ENCODE results near the gene F8. TPM values are rescaled to one million over a fixed set of nuclear protein-coding genes. Genes with fewer than 3 reads are reported as not detected.

F8 gene
- total and polyA plus RNA-seq, 2 of the 4 experiments (the other 2 are of a cell fraction) = 1.4 to 1.5 TPM

DNA sequence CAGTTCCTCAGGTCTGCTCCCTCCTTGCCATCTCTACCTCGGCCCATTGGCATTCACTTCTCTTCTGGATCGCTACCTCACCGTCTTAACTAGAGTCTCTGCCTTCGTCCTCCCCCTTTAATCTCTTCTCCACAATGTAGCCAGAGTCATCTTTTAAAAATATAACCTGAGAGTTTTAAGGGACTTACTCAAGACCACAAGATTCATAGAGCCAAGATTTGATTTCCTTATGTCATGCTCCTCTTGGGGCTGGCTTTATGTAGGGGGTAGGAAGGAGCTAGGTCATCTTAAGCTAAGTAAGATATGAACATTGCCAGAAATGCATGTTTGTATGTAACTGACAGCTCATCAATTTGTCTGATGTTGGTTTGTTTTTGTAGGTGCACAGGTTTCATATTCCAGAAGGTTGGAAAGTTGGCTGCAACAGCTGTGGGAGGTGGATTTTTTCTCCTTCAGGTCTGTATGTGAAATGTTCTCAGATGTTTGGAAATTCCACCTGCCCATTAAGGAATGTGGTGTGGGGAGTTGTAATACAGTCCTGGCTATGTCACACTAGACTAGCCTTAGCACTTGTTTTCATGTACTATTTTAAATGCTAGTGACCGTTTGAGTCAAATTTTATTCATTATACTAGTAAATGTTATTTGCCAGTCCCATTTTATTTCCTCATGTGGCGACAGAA is 23.7 kb upstream of the F8 start:
- DNase-seq (no peak), ATAC-seq (ENCODE audit: low read depth) (no peak)
- no peak overlapping the region for H2AFZ ChIP-seq (replicated peaks; ENCODE audit: low read length, poor library complexity)
- H3K79me1 ChIP-seq (ENCODE audit: low read depth in 1 of 2, low read length in 2 of 2) = no peaks in the 10 kb centered on the region
- no peak overlapping the region for H4K91ac ChIP-seq (ENCODE audit: insufficient read depth, low read depth, low read length)
- no peak overlapping the region for H2BK20ac ChIP-seq (ENCODE audit: low read depth, low read length)
- no peaks in the 10 kb centered on the region for H3K36me3 ChIP-seq (ENCODE audit: control insufficient read depth, insufficient read depth, low read length)
- ChIA-PET POLR2A (ENCODE audit: unreplicated experiment) (no interaction called here), CTCF (interaction anchor here (1.4 kb wide), 1 partner anchor 11 kb away, joined by 4 read pairs; no protein-coding TSS in a partner anchor)
- in situ Hi-C loops (cut with MboI; ENCODE audit: low sequenced_read_pairs) = no loop called here
- no peak overlapping the region for H3K23ac ChIP-seq (ENCODE audit: low read depth, low read length)
- no peak overlapping the region for H2BK15ac ChIP-seq (ENCODE audit: low read depth, low read length)
- no peak overlapping the region for H2BK120ac ChIP-seq (ENCODE audit: low read depth, low read length)
- H4K8ac ChIP-seq (ENCODE audit: low read depth in 2 of 2, low read length in 2 of 2) = no peak overlapping the region
- H3K4ac ChIP-seq (ENCODE audit: low read depth, low read length) = no peak overlapping the region
- H3K14ac ChIP-seq (replicated peaks; ENCODE audit: low read depth, low read length) = no peak overlapping the region
- H3K9ac ChIP-seq (ENCODE audit: low read depth, low read length) = no peak overlapping the region
- TF ChIP-seq POLR2A (IDR thresholded peaks at IDR 0.05; ENCODE audit: low read depth, low read length) (no peak), RCOR1 (IDR thresholded peaks at IDR 0.05; ENCODE audit: insufficient replicate concordance, low read length) (no peak), RAD21 (IDR thresholded peaks at IDR 0.05; ENCODE audit: low read length) (no peak), FOS (IDR thresholded peaks at IDR 0.05; ENCODE audit: low read depth, low read length) (no peak), MAZ (IDR thresholded peaks at IDR 0.05; ENCODE audit: borderline replicate concordance, low read depth, low read length) (no peak), BHLHE40 (IDR thresholded peaks at IDR 0.05; ENCODE audit: low read depth, low read length) (no peak), SMC3 (IDR thresholded peaks at IDR 0.05; ENCODE audit: low read depth, low read length) (no peak)
- TF ChIP-seq, protein P1, sequence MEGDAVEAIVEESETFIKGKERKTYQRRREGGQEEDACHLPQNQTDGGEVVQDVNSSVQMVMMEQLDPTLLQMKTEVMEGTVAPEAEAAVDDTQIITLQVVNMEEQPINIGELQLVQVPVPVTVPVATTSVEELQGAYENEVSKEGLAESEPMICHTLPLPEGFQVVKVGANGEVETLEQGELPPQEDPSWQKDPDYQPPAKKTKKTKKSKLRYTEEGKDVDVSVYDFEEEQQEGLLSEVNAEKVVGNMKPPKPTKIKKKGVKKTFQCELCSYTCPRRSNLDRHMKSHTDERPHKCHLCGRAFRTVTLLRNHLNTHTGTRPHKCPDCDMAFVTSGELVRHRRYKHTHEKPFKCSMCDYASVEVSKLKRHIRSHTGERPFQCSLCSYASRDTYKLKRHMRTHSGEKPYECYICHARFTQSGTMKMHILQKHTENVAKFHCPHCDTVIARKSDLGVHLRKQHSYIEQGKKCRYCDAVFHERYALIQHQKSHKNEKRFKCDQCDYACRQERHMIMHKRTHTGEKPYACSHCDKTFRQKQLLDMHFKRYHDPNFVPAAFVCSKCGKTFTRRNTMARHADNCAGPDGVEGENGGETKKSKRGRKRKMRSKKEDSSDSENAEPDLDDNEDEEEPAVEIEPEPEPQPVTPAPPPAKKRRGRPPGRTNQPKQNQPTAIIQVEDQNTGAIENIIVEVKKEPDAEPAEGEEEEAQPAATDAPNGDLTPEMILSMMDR (conservative IDR thresholded peaks at IDR 0.05; ENCODE audit: low read depth, low read length) = no peak
- no CpG with 5 or more reads among the region's 6 CpGs for WGBS, 2 experiments (ENCODE audit: extremely low coverage in 2 of 2, insufficient read length in 1 of 2)
- H3K27me3 ChIP-seq (ENCODE audit: control insufficient read depth, insufficient read depth, low read length) = no peaks in the 10 kb centered on the region
- H2AK9ac ChIP-seq (replicated peaks; ENCODE audit: low read depth, low read length, poor library complexity) = no peak overlapping the region
- H3K9me1 ChIP-seq (ENCODE audit: insufficient read depth, low read length) = no peaks in the 10 kb centered on the region
- no peak overlapping the region for H3K4me2 ChIP-seq (ENCODE audit: low read depth, low read length)
- no peak overlapping the region for H3K18ac ChIP-seq (ENCODE audit: low read depth, low read length)
- intact Hi-C loops (cut with micrococcal nuclease) = no loop called here
- no peaks in the 10 kb centered on the region for H3K9me3 ChIP-seq (ENCODE audit: control insufficient read depth, insufficient read depth, low read length)
- no peak overlapping the region for H2AK5ac ChIP-seq (ENCODE audit: low read depth, low read length)
- no peaks in the 10 kb centered on the region for H4K20me1 ChIP-seq (ENCODE audit: insufficient read depth, low read length)
- no peak overlapping the region for H3K27ac ChIP-seq (ENCODE audit: insufficient read depth, low read length)
- dilution Hi-C loops (cut with HindIII; ENCODE audit: low sequenced_read_pairs, unreplicated experiment) = no loop called here
- no TSS peak for BruUV-seq (replicated peaks)
- no peaks in the 10 kb centered on the region for H3K4me1 ChIP-seq (ENCODE audit: control insufficient read depth, insufficient read depth, low read length)
- no peak overlapping the region for H2BK5ac ChIP-seq (ENCODE audit: low read depth, low read length, poor library complexity, severe bottlenecking)
- no peak overlapping the region for H3K4me3 ChIP-seq (ENCODE audit: insufficient read depth, low read depth, low read length)
- H3K56ac ChIP-seq (ENCODE audit: extremely low read depth, insufficient read depth, low read length) = no peak overlapping the region
- H4K5ac ChIP-seq (ENCODE audit: low read depth, low read length) = no peak overlapping the region
